Coronary artery (tissue), 2 donors: ENCODE data around the gene SLAIN1.

Source experiments
- DNase-seq: peaks from one replicate; pipeline ENCODE4 v3.0.0-alpha.2; 2017; ENCODE audit warnings: low spot score
- H3K27ac ChIP-seq, 2 donors: fragments of 200-600 bp; sonication (generic); one replicate each; pipeline ENCODE4 v1.5.1; 2016 to 2019
- H3K4me3 ChIP-seq: fragments of 200-600 bp; sonication (generic); 2 replicates; pipeline ENCODE4 v1.5.1; 2016; ENCODE audit warnings: mild to moderate bottlenecking, moderate library complexity
- TF ChIP-seq, protein P1 (sequence below): fragments of 200-600 bp; sonication (generic); IDR thresholded peaks from one replicate; pipeline ENCODE4 v1.5.1; 2019; ENCODE audit warnings: antibody characterized with exemption

The SLAIN1 gene

DNA sequence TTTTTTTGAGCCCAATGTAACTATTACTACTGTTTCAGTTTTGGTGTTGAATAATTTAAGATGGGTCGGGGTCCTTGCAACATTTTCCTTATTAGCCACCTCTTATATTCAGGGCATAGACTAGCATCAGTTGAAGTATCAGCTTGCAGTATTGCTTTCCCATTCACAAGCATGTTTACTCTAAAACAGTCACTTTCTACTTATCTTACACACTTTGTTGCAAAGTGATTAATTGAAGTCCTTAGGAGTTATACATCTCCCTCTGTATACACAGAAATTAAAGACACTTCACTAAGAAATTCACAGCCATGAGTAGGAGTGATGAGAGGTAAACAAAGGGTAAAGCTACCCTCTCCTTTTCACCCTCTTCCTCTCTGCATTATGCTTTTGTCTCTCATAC is 27.6 kb downstream of the SLAIN1 start:
- Histone ChIP-seq H3K4me3 (no peak overlapping the region), H3K27ac (no peak overlapping the region)
- TF ChIP-seq, protein P1, sequence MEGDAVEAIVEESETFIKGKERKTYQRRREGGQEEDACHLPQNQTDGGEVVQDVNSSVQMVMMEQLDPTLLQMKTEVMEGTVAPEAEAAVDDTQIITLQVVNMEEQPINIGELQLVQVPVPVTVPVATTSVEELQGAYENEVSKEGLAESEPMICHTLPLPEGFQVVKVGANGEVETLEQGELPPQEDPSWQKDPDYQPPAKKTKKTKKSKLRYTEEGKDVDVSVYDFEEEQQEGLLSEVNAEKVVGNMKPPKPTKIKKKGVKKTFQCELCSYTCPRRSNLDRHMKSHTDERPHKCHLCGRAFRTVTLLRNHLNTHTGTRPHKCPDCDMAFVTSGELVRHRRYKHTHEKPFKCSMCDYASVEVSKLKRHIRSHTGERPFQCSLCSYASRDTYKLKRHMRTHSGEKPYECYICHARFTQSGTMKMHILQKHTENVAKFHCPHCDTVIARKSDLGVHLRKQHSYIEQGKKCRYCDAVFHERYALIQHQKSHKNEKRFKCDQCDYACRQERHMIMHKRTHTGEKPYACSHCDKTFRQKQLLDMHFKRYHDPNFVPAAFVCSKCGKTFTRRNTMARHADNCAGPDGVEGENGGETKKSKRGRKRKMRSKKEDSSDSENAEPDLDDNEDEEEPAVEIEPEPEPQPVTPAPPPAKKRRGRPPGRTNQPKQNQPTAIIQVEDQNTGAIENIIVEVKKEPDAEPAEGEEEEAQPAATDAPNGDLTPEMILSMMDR: no peak
- no peak for DNase-seq

DNA sequence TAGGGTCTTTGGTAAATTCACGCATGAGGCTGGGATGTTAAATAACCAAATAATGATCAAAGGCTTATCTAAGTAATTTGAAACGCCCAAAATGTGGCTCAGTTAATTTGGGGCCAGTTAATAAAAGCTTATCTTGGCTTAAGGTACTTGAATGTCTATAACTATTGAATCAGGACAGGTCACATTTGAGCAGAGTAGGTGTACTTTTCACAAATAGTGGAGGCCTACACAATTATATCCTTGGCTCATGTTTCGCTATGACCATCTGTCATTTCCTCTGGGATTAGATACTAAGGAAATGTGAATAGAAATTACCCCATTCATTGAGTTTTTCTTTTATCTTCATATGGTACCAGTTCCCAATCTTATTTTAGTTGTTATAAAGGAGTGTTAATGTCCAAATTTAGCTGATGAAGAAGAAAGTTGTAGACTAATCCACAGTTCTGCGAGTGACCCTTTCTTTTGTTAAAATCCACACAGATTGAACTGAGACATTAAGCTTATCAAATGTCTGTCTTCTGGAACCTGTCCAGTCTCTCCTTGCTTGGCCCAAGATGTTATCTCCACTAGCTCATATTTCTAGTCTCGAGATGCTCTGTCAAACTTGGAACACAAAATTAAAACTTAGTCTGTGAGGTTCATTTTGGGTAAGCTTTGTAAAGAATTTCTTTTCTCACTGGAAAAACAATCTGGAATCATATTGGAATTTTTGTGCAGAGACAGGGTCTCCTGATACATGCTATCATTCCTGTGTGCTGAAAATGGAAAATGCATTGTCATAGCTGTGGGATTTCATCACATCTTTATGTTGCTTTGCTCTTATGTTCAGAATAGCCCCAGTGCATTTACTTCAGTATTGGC is 31.0 kb downstream of the SLAIN1 start:
- DNase-seq: no peak
- no peak overlapping the region for H3K4me3 ChIP-seq
- TF ChIP-seq, protein P1: no peak
- no peak overlapping the region for H3K27ac ChIP-seq

GRCh38 chr13:77729502-77730221 is 32.2 kb downstream of the SLAIN1 start:
- no peak for DNase-seq
- Histone ChIP-seq H3K4me3 (no peak overlapping the region), H3K27ac (no peak overlapping the region)
- TF ChIP-seq, protein P1: no peak

- no peak for DNase-seq
- TF ChIP-seq, protein P1: no peak
- no peak overlapping the region for H3K4me3 ChIP-seq
These were observed 33.1 kb downstream of the SLAIN1 start for GRCh38 chr13:77730572-77730971.

DNA sequence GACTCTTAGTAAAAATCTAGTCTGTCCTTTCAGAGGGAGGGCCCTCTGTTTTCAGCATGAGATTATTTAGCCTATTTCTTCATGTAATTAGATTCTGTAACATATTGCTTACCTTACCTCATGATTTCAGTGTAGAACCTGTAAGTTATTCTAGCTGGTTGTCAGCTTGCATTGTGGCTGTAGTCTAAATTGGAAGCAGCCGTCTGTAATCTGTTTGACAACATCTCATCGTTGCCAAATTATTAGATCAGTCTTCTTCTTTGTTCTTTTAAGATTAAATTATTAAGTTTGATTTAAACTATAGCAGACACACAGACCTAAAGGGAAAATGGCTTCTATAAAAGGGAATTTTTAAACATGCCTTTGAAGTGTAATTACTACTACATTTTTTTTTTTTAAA is 34.8 kb downstream of the SLAIN1 start:
- TF ChIP-seq, protein P1: no peak
- DNase-seq: no peak
- Histone ChIP-seq H3K27ac (no peak overlapping the region), H3K4me3 (no peak overlapping the region)

More at GRCh38 chr13:77730572-77730971, 33.1 kb downstream of the SLAIN1 start:
- no peak overlapping the region for H3K27ac ChIP-seq

- Histone ChIP-seq H3K4me3 (no peak overlapping the region), H3K27ac (no peak overlapping the region)
- TF ChIP-seq, protein P1: no peak
- no peak for DNase-seq
These were observed 36.2 kb downstream of the SLAIN1 start for GRCh38 chr13:77733674-77734073.
